ENCODE results near the gene TMCC3. TPM values are rescaled to one million over a fixed set of nuclear protein-coding genes. Genes with fewer than 3 reads are reported as not detected.

TMCC3 gene
- total and polyA plus RNA-seq, 3 experiments from 2014 or later, result 0.18 to 0.41 (median 0.18) TPM

- Mint-ChIP-seq H3K36me3 (no peaks in the 10 kb centered on the region), H3K4me3 (peak overlapping the region in 3 of 7 donors; percentile 17 to 54 (median 22)), H3K27ac (peak overlapping the region in 4 of 8 donors; percentile 22 to 92 (median 61)), H3K27me3 (peaks cover 3 to 8% of the 10 kb centered on the region in 2 donors), H3K4me1 (peaks cover 20 to 27% (median 22%) of the 10 kb centered on the region in 3 donors), H3K9me3 (no peaks in the 10 kb centered on the region)
- CTCF ChIA-PET, result interaction anchor here (1.2 to 1.4 kb wide), 2 partner anchors 9 to 12 kb away, joined by 3 read pairs; no protein-coding TSS in a partner anchor
- Histone ChIP-seq H3K27ac (ENCODE audit: low read depth, low read length) (no peak overlapping the region), H3K4me1 (ENCODE audit: insufficient read depth, low read length) (no peaks in the 10 kb centered on the region), H3K9me3 (ENCODE audit: low read length) (no peaks in the 10 kb centered on the region), H3K36me3 (ENCODE audit: insufficient read depth, low read length) (no peaks in the 10 kb centered on the region), H3K4me3 (ENCODE audit: low read length) (no peak overlapping the region), H3K27me3 (ENCODE audit: insufficient read depth, low read length, poor library complexity, severe bottlenecking) (no peaks in the 10 kb centered on the region)
- peak in 2 of 5 donors; percentile 20 to 50 for DNase-seq
- POLR2A ChIA-PET, result no interaction called here
Measured at GRCh38 chr12:94640134-94640928, 10.0 kb downstream of the TMCC3 start.

DNA sequence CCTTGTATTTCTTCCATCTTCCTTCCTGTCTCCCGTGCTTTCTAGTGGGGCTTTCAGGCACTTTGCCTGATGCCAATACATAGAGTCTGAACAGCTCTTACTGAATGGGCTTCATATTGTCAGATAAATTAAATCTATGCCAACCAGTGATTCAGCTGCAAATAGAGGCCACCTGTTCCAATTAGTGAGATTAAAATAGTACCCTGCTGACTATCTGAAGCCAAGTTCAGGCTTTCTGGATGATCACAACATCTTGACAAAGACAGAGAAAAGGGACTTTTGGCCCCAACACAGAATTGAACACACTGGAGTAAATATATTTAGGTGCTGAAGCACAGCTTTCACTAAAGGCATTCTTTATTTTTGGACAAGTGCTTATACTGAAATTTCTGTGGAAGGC lies 11.8 kb downstream of the TMCC3 start:
- no peak for DNase-seq
- H3K4me3 ChIP-seq (ENCODE audit: low read length), result no peak overlapping the region
- H3K4me1 Mint-ChIP-seq, result peaks cover 6 to 11% (median 7%) of the 10 kb centered on the region in 3 donors
- POLR2A ChIA-PET, result no interaction called here
- no peaks in the 10 kb centered on the region for H3K9me3 ChIP-seq (ENCODE audit: low read length)
- CTCF ChIA-PET, result no interaction called here
- no peaks in the 10 kb centered on the region for H3K27me3 ChIP-seq (ENCODE audit: insufficient read depth, low read length, poor library complexity, severe bottlenecking)
- peaks cover 3 to 8% of the 10 kb centered on the region in 2 donors for H3K27me3 Mint-ChIP-seq
- H3K36me3 ChIP-seq (ENCODE audit: insufficient read depth, low read length), result no peaks in the 10 kb centered on the region
- no peak overlapping the region for H3K27ac ChIP-seq (ENCODE audit: low read depth, low read length)
- H3K36me3 Mint-ChIP-seq, result no peaks in the 10 kb centered on the region
- H3K4me1 ChIP-seq (ENCODE audit: insufficient read depth, low read length), result no peaks in the 10 kb centered on the region
- no peaks in the 10 kb centered on the region for H3K9me3 Mint-ChIP-seq
- H3K27ac Mint-ChIP-seq, result no peak overlapping the region
- no peak overlapping the region for H3K4me3 Mint-ChIP-seq

DNA sequence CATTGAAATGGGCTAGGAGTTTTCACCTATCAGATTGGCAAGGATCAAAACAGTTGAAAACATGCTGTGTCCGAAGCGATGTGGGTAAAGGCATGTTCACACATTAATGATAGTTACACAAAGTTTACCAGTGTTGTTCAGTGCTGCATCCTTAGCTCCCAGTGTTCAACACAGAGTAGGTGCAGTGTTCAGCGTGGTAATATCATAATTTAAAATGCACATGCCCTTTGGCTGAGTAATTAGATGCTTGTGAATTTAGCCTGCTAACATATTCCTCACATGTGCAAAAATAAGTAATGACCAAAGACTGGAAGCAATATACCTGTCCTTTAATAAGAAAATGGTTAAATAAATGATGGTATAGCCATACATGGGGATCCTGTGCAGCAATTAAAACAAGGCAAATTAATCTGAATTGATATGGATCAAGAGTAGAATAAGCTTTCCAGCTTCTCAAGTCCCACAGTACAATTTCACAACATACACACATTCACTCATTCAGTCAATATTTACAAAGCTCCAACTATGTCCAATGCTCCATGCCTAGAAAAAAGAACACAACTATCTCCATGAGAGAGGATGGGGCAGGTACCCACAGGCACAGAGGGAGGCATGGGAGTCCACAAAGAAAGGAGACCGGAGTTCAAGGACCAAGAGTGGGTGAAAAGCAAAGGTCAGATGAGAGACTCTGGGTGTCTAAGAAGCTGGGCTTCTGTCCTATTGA lies 12.8 kb downstream of the TMCC3 start:
- no peak for DNase-seq
- no peaks in the 10 kb centered on the region for H3K27me3 ChIP-seq (ENCODE audit: insufficient read depth, low read length, poor library complexity, severe bottlenecking)
- H3K27ac Mint-ChIP-seq, result no peak overlapping the region
- H3K27me3 Mint-ChIP-seq, result peaks cover 3 to 7% of the 10 kb centered on the region in 2 donors
- ChIA-PET POLR2A (no interaction called here), CTCF (no interaction called here)
- H3K36me3 ChIP-seq (ENCODE audit: insufficient read depth, low read length), result no peaks in the 10 kb centered on the region
- H3K4me3 Mint-ChIP-seq, result no peak overlapping the region
- H3K9me3 ChIP-seq (ENCODE audit: low read length), result no peaks in the 10 kb centered on the region
- no peak overlapping the region for H3K27ac ChIP-seq (ENCODE audit: low read depth, low read length)
- peaks cover 5 to 7% (median 5%) of the 10 kb centered on the region in 3 donors for H3K4me1 Mint-ChIP-seq
- no peaks in the 10 kb centered on the region for H3K9me3 Mint-ChIP-seq
- H3K4me3 ChIP-seq (ENCODE audit: low read length), result no peak overlapping the region
- no peaks in the 10 kb centered on the region for H3K36me3 Mint-ChIP-seq
- no peaks in the 10 kb centered on the region for H3K4me1 ChIP-seq (ENCODE audit: insufficient read depth, low read length)

DNA sequence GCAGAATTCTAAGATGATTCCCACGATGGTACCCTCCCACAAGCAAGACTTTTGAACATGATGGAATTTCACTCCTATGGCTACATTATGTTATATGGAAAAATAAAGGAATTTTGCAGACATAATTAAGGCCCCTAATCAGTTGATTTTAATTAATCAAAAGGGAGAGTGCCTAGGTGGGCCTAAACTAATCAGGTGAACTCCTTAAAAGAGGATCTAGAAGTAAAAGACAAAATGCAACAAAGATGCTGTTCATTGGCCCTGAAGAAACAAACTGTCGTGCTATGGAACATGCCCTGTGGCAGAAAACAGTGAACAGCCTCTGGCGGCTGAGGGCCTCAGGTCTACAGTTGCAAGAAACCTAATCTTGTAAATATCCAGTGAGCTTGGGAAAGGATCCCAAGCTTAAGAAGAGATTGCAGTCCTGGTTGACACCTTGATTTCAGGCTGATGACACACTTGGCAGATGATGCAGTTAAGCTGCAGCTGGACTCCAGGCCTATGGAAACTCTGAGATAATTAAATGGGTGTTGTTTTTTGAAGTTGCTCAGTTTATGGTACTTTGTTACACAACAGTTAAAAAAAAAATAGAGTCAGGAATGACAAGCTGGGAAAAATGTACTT lies 13.8 kb downstream of the TMCC3 start:
- DNase-seq, result no peak
- no peak overlapping the region for H3K27ac Mint-ChIP-seq
- H3K4me1 ChIP-seq (ENCODE audit: insufficient read depth, low read length), result no peaks in the 10 kb centered on the region
- POLR2A ChIA-PET, result no interaction called here
- no peaks in the 10 kb centered on the region for H3K9me3 Mint-ChIP-seq
- no peaks in the 10 kb centered on the region for H3K36me3 ChIP-seq (ENCODE audit: insufficient read depth, low read length)
- no peaks in the 10 kb centered on the region for H3K27me3 ChIP-seq (ENCODE audit: insufficient read depth, low read length, poor library complexity, severe bottlenecking)
- peaks cover 5 to 7% (median 5%) of the 10 kb centered on the region in 3 donors for H3K4me1 Mint-ChIP-seq
- CTCF ChIA-PET, result no interaction called here
- no peak overlapping the region for H3K4me3 Mint-ChIP-seq
- no peaks in the 10 kb centered on the region for H3K36me3 Mint-ChIP-seq
- H3K4me3 ChIP-seq (ENCODE audit: low read length), result no peak overlapping the region
- H3K27ac ChIP-seq (ENCODE audit: low read depth, low read length), result no peak overlapping the region
- H3K27me3 Mint-ChIP-seq, result peaks cover 3% of the 10 kb centered on the region in 2 donors
- no peaks in the 10 kb centered on the region for H3K9me3 ChIP-seq (ENCODE audit: low read length)

- POLR2A ChIA-PET, result no interaction called here
- Histone ChIP-seq H3K27ac (ENCODE audit: low read depth, low read length) (no peak overlapping the region), H3K36me3 (ENCODE audit: insufficient read depth, low read length) (no peaks in the 10 kb centered on the region), H3K27me3 (ENCODE audit: insufficient read depth, low read length, poor library complexity, severe bottlenecking) (no peaks in the 10 kb centered on the region), H3K4me1 (ENCODE audit: insufficient read depth, low read length) (no peaks in the 10 kb centered on the region), H3K4me3 (ENCODE audit: low read length) (no peak overlapping the region), H3K9me3 (ENCODE audit: low read length) (no peaks in the 10 kb centered on the region)
- H3K9me3 Mint-ChIP-seq, result no peaks in the 10 kb centered on the region
- no peaks in the 10 kb centered on the region for H3K36me3 Mint-ChIP-seq
- H3K4me1 Mint-ChIP-seq, result no peaks in the 10 kb centered on the region
- peaks cover 3% of the 10 kb centered on the region in 2 donors for H3K27me3 Mint-ChIP-seq
- no peak overlapping the region for H3K27ac Mint-ChIP-seq
- DNase-seq, result no peak
- CTCF ChIA-PET, result no interaction called here
- no peak overlapping the region for H3K4me3 Mint-ChIP-seq
Measured at GRCh38 chr12:94634717-94635116, 15.6 kb downstream of the TMCC3 start.

- Histone ChIP-seq H3K4me3 (ENCODE audit: low read length) (no peak overlapping the region), H3K9me3 (ENCODE audit: low read length) (no peaks in the 10 kb centered on the region), H3K27ac (ENCODE audit: low read depth, low read length) (no peak overlapping the region), H3K4me1 (ENCODE audit: insufficient read depth, low read length) (no peaks in the 10 kb centered on the region), H3K27me3 (ENCODE audit: insufficient read depth, low read length, poor library complexity, severe bottlenecking) (no peaks in the 10 kb centered on the region), H3K36me3 (ENCODE audit: insufficient read depth, low read length) (no peaks in the 10 kb centered on the region)
- DNase-seq, result no peak
- Mint-ChIP-seq H3K4me3 (no peak overlapping the region), H3K36me3 (no peaks in the 10 kb centered on the region), H3K9me3 (no peaks in the 10 kb centered on the region), H3K4me1 (no peaks in the 10 kb centered on the region), H3K27me3 (peaks cover 3% of the 10 kb centered on the region in 2 donors), H3K27ac (no peak overlapping the region)
- ChIA-PET POLR2A (no interaction called here), CTCF (no interaction called here)
Measured at GRCh38 chr12:94633401-94633800, 17.0 kb downstream of the TMCC3 start.

GRCh38 chr12:94631058-94631457 lies 19.3 kb downstream of the TMCC3 start:
- CTCF ChIA-PET, result interaction anchor here (0.8 kb wide), 1 partner anchor 9 kb away, joined by 3 read pairs; no protein-coding TSS in a partner anchor
- H3K4me3 Mint-ChIP-seq, result no peak overlapping the region
- no peaks in the 10 kb centered on the region for H3K36me3 ChIP-seq (ENCODE audit: insufficient read depth, low read length)
- peaks cover 0 to 3% of the 10 kb centered on the region in 2 donors for H3K27me3 Mint-ChIP-seq
- no peaks in the 10 kb centered on the region for H3K9me3 ChIP-seq (ENCODE audit: low read length)
- peaks cover 0 to 3% (median 0%) of the 10 kb centered on the region in 5 donors for H3K9me3 Mint-ChIP-seq
- no peaks in the 10 kb centered on the region for H3K27me3 ChIP-seq (ENCODE audit: insufficient read depth, low read length, poor library complexity, severe bottlenecking)
- no peaks in the 10 kb centered on the region for H3K36me3 Mint-ChIP-seq
- H3K27ac ChIP-seq (ENCODE audit: low read depth, low read length), result no peak overlapping the region
- no peak overlapping the region for H3K4me3 ChIP-seq (ENCODE audit: low read length)
- no peaks in the 10 kb centered on the region for H3K4me1 ChIP-seq (ENCODE audit: insufficient read depth, low read length)
- no peak overlapping the region for H3K27ac Mint-ChIP-seq
- POLR2A ChIA-PET, result no interaction called here
- H3K4me1 Mint-ChIP-seq, result no peaks in the 10 kb centered on the region
- no peak for DNase-seq

Measured in CD8-positive, alpha-beta memory T cell (primary cell).